ENCODE measurements around the gene GOLGA2.

The GOLGA2 gene

GRCh38 chr9:128275198-128276007 is at the start of gene GOLGA2:
Gene GOLGA2 (minus strand): TSS chr9:128276007. CDS start chr9:128275976, 31 bp downstream.
- DNase-seq (ENCODE audit: low read depth, low spot score): peak; percentile 80

GRCh38 chr9:128324401-128324800 is 48.6 kb upstream of the GOLGA2 start:
- no peak for DNase-seq (ENCODE audit: low read depth, low spot score)

- DNase-seq (ENCODE audit: low read depth, low spot score): no peak
These were observed 48.0 kb upstream of the GOLGA2 start for GRCh38 chr9:128323791-128324190.

- DNase-seq (ENCODE audit: low read depth, low spot score): no peak
These were observed 47.5 kb upstream of the GOLGA2 start for GRCh38 chr9:128323212-128323730.

- DNase-seq (ENCODE audit: low read depth, low spot score): peak; percentile 97
These were observed 46.8 kb upstream of the GOLGA2 start, which contains the start of the genes COQ4 and TRUB2 for GRCh38 chr9:128322404-128323211. Gene COQ4 (plus strand): TSS chr9:128322839. CDS start chr9:128322859, 20 bp downstream. Gene TRUB2 (minus strand): TSS chr9:128322447. CDS start chr9:128322408, 39 bp downstream.

GRCh38 chr9:128321879-128322403 is 46.1 kb upstream of the GOLGA2 start:
- no peak for DNase-seq (ENCODE audit: low read depth, low spot score)

- no peak for DNase-seq (ENCODE audit: low read depth, low spot score)
These were observed 45.5 kb upstream of the GOLGA2 start for GRCh38 chr9:128321343-128321742.

- DNase-seq (ENCODE audit: low read depth, low spot score): no peak
These were observed 41.8 kb upstream of the GOLGA2 start for GRCh38 chr9:128317629-128318028.

GRCh38 chr9:128316421-128316820 is 40.6 kb upstream of the GOLGA2 start:
- DNase-seq (ENCODE audit: low read depth, low spot score): no peak

- DNase-seq (ENCODE audit: low read depth, low spot score): no peak
These were observed 38.9 kb upstream of the GOLGA2 start for GRCh38 chr9:128314697-128315096.

- no peak for DNase-seq (ENCODE audit: low read depth, low spot score)
These were observed 34.7 kb upstream of the GOLGA2 start for GRCh38 chr9:128310461-128310860.

- DNase-seq (ENCODE audit: low read depth, low spot score): no peak
These were observed 33.7 kb upstream of the GOLGA2 start for GRCh38 chr9:128309551-128309950.

GRCh38 chr9:128304971-128305288 is 29.1 kb upstream of the GOLGA2 start:
- no peak for DNase-seq (ENCODE audit: low read depth, low spot score)

GRCh38 chr9:128304136-128304970 is 28.5 kb upstream of the GOLGA2 start:
- no peak for DNase-seq (ENCODE audit: low read depth, low spot score)

GRCh38 chr9:128298535-128299482 is 23.0 kb upstream of the GOLGA2 start:
- no peak for DNase-seq (ENCODE audit: low read depth, low spot score)

GRCh38 chr9:128297221-128297773 is 21.5 kb upstream of the GOLGA2 start:
- no peak for DNase-seq (ENCODE audit: low read depth, low spot score)

GRCh38 chr9:128296340-128297220 is 20.8 kb upstream of the GOLGA2 start:
- no peak for DNase-seq (ENCODE audit: low read depth, low spot score)

GRCh38 chr9:128294142-128294541 is 18.3 kb upstream of the GOLGA2 start:
- no peak for DNase-seq (ENCODE audit: low read depth, low spot score)

GRCh38 chr9:128293091-128293490 is 17.3 kb upstream of the GOLGA2 start:
- no peak for DNase-seq (ENCODE audit: low read depth, low spot score)
